GM21360 (cell line): ENCODE results near the gene NOP16.

Experiments used
- ATAC-seq: cut with Tn5 transposase; IDR thresholded peaks from one replicate; pipeline ENCODE4 v1.9.1; 2021; ENCODE audit warnings: mild to moderate bottlenecking, moderate library complexity; ENCODE audit not compliant: unreplicated experiment

The NOP16 gene

GRCh38 chr5:176362233-176362490, 26.2 kb downstream of the NOP16 start:
- peak; percentile 9 for ATAC-seq

DNA sequence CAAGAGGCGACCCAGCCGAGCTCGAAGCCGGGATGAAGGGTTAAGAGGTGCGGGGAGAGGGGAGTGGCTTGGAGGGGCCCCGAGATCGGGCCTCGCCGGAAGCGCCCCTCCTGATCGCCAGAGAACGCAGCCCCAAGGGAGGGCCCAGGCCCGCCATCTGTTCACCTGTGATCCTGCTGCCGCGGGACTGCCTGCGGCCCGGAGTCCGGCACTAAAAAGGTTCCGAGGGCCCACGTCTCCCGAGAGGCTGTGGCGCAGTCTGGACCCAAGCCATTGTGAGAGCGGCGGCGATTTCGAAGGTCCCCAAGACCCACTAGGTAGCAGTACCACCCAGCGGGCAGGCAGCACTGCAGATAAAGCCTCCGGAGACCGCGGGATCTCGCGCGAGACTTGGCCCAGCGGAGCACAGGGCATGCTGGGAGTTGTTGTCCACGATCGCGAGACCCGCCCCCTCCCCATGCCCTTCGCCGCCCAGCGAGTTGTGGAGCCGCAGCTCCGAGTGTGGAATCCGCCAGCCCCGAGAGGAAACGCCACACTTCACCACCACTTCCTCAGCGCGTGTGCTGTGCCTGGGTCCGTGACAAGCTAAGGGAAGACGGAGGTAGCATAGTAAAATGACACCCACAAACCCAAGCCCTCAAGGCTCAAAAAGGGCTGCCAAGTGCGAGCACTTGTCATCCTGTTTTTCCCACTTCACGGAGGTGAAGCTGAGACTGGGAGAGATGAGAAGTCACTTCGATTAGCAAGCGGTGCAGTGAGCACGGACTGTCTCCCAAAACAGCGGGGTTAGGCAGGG, 26.8 kb downstream of the NOP16 start, which contains the start of gene KIAA1191:
TSS of gene KIAA1191 (minus strand) at position 328 of the 796 bp plus-strand sequence. CDS start 2,256 bp downstream, outside the sequence.
- ATAC-seq: peak; percentile 75

- ATAC-seq: no peak
These were observed 27.4 kb downstream of the NOP16 start for GRCh38 chr5:176360894-176361436.

DNA sequence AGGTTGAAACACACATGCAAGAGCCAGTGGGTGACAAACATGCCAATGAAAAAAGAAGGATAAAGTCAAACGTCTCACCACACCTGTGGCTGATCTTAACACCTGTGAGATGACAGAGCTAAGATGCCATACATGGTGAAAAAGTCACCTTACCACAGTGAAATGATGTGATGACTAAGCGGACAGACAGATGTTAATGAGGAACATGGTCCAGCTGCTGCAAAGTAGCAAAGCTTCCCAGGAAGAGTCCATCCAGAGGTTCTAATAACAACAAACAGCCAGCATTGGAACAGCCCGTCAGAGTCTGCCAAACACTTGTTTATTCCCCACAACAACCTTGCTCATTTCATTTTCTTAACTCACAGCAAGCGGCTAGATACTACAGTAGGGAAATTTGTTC, 28.7 kb downstream of the NOP16 start:
- ATAC-seq: no peak

GRCh38 chr5:176356179-176356566, 32.2 kb downstream of the NOP16 start:
- ATAC-seq: no peak

DNA sequence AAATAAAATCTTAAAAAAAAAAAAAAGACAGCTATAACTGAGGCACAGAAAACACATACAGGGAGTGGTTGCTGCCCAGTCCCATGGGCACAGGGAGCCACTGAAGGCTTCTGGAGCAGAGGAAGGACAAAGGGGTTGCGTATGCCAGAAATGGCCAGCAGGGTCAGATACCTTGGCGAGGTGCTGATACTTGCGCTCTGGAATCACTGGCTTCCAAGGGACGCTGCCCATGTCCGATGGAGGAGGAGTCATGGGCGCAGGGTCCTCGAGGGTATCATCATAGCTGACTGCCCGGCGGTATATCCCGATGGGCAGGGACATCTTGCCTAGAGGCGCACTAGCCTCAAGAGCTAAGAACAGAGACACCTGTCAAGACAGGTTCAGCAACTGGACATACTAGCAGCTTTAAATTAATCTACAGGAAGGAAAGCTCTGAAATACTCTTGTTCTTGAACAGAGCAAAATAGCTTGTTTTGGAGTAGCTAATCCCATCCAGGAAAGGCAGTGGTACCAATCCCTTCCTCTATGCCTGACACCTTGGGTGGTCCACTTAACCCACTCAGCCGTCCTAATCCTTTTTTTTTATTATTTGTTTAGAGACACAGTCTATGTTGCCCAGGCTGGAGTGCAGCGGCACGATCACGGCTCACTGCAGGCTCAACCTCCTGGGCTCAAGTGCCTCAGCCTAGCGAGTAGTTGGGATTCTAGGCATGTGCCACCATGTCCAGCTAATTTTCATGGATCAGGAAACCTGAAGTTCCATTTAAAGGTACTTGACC, 32.8 kb downstream of the NOP16 start:
- no peak for ATAC-seq

- ATAC-seq: no peak
These were observed 34.9 kb downstream of the NOP16 start for GRCh38 chr5:176353533-176353932.

GRCh38 chr5:176352116-176352878, 36.1 kb downstream of the NOP16 start:
- ATAC-seq: no peak

- no peak for ATAC-seq
These were observed 38.0 kb downstream of the NOP16 start for GRCh38 chr5:176350416-176350815.

DNA sequence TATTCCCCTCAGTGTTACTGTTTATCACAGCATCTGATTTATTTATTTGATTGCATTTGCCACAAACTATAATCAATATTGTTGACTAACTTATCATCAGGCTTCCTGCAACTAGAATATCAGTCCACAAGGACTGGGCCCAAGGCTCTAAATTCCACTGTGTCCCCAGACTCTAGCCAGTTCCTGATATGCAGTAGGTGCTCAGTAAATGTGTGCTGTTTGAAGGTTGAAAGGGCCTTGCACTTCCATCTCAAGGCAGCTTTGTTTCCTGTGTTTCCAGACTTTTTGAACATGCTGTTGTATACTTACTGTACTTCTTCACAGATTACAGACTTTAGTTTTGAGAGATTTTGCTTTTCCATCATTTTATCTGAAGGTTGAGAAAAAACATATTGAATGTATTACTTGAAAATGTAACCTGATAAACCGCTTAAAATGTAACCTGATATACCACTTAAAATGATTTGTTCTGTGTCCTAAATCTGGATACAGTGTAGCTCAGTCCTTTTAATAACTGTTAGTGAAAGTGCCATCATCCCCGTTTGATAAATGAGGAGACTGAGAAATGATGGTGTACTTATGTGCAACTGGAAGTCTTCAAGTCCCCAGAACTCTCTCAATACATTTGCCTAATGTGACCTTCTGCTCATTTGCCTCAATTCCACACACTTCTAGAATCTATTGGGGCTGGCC, 45.5 kb downstream of the NOP16 start:
- ATAC-seq: no peak

DNA sequence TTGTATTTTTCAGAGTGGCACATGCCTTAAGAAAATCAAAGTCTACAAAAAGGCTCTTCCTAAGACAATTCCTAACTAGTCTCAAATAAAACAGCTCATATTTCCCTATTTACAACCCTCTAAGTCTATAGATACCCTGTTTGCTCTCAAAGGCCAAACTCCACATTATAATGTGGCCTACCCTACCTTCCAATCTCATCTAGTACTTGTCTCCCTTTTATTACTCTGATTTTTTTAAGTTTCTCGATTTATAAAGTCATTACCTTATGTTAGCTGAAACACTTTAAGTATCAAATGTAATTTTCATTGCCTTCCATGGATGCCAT, 46.3 kb downstream of the NOP16 start:
- ATAC-seq: no peak

DNA sequence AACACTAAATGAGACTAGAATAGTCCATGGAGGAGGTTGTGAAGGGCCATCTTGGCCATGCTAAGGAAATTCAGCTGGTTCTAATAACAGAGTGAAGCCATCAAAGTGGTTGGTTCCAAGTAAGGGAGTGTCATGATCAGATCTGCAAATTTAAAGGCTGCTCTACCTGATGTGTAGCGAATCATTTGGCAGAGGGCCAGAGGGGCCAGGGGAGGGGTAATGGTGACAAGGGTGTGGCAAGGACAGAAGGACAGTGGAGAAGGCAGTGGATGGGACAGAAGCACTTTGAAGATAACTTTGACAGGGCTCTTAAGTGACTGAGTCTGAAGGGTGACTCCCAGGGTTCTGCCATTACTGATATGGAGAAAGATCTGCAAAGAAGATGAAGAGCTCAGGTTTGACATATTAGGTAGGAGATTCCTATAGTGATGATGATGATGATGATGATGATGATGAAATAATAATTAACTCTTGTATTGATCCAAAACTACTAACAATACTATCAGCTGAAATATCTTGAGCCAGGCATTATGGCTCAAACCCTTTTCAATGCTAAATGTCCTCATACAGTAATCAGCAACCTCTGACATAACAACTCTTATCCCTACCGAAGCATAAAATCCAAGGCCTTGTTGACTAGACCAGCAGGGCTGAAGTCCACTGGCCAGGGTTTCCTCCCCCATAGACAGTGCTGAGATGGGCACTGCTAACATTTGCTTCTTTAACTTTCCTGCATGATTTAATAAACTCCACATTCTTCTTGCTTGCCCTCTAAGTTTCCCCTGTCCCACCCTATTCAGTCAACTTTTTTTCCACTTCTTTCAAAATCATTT, 46.9 kb downstream of the NOP16 start:
- no peak for ATAC-seq

DNA sequence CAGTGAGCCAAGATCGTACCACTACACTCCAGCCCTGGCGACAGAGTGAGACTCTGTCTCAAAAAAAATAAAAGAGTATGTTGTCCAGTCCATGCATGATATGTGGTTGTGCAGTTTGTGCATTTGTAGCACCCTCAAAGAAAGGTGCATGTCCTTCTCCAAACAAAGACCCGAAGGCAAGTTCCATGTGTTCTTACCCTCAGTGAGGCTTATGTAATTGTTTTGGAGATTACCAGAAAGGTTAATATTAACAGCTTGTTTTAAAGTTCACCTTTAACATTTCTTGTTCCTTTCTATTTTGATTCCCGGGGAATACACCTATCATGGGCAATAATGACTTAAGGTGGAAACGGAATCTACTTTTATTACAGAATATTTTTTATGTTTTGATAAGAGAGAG, 49.1 kb downstream of the NOP16 start:
- ATAC-seq: no peak

DNA sequence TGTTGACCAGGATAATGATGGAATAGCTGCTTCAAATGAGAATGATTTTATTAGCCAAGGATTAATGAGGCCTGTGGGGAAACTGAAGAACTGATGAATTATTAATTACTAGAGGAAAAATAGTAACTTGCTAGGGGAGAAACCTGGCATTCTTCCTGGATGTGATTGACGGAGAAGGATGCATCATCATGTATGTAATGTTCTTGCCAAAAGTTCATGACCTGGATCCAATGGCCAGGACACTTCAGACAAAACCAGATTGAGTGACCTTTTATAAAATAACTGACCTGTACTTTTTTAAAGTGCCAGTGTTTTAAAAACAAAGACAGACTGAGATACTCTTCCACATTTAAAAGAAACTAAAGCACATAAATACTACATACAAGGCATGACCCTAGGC, 50.5 kb downstream of the NOP16 start:
- no peak for ATAC-seq

DNA sequence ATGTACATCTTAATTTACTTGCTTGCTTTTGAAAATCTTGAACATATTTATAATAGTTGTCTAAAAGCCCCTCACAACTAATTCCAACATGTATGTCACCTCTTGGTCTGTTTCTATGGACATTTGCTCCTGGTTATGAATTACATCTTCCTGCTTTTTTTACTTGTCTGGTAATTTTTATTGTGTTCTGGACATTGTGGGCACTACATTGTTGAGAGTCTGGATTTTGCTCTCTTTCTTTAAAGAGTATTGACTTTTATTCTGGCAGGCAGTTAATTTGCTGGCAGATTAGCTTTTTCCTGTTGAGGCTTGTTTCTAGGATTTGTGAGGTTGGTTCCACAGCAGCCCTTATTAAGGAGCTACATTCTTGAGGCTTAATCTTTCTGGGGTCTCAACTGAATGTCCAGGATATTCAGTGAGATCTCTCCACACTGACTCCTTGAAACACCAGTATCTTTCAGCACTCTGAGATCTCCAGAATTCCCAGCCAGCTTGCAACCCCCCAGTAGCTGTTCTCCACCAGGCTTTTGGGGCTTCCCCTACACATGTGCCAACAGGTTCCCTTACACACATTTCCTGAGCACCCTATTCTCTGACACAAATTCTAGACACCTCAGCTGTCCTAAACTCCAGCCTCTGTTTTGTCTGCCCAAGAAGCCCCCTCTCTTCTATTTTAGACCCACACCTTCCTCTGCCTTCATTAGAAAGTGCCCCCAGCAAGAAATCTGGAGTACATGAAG, 54.2 kb downstream of the NOP16 start:
- ATAC-seq: no peak
